MM.1S (cell line): ENCODE data around the gene OR52E5.

Experiments used
- DNase-seq: peaks from one replicate; pipeline ENCODE4 v3.0.0-alpha.2; 2015
- H2AFZ ChIP-seq: fragments of 300-600 bp; sonication (generic); 2 replicates; pipeline ENCODE4 v1.6.0; 2016; ENCODE audit warnings: antibody characterized with exemption, low read length
- H3F3A ChIP-seq: fragments of 300-600 bp; sonication (generic); 2 replicates; pipeline ENCODE4 v1.6.1; 2016; ENCODE audit warnings: mild to moderate bottlenecking, antibody characterized with exemption, low read length, moderate library complexity, mixed read lengths; ENCODE audit not compliant: insufficient read depth
- H3K27ac ChIP-seq: fragments of 300-600 bp; sonication (generic); 2 replicates; pipeline ENCODE4 v1.5.1; 2016; ENCODE audit warnings: mild to moderate bottlenecking, low read length
- H3K27me3 ChIP-seq: fragments of 300-600 bp; sonication (generic); replicated peaks from 2 replicates; pipeline ENCODE4 v1.6.0; 2016; ENCODE audit warnings: low read length; ENCODE audit not compliant: insufficient read depth
- H3K36me3 ChIP-seq: fragments of 300-600 bp; sonication (generic); replicated peaks from 2 replicates; pipeline ENCODE4 v1.6.1; 2016; ENCODE audit warnings: mild to moderate bottlenecking, low read length, mixed read lengths; ENCODE audit not compliant: insufficient read depth
- H3K4me1 ChIP-seq: fragments of 300-600 bp; sonication (generic); 2 replicates; pipeline ENCODE4 v1.6.1; 2016; ENCODE audit warnings: low read length, mixed read lengths
- H3K4me2 ChIP-seq: fragments of 300-600 bp; sonication (generic); 2 replicates; pipeline ENCODE4 v1.6.0; 2016; ENCODE audit warnings: low read depth, low read length
- H3K4me3 ChIP-seq: fragments of 300-600 bp; sonication (generic); 2 replicates; pipeline ENCODE4 v1.5.1; 2016; ENCODE audit warnings: low read length, mixed read lengths
- H3K79me2 ChIP-seq: fragments of 300-600 bp; sonication (generic); 2 replicates; pipeline ENCODE4 v1.6.1; 2016; ENCODE audit warnings: mixed run types, low read length, mixed read lengths
- H3K9ac ChIP-seq: fragments of 300-600 bp; sonication (generic); 2 replicates; pipeline ENCODE4 v1.6.1; 2016; ENCODE audit warnings: low read length, mixed read lengths
- H3K9me2 ChIP-seq: fragments of 300-600 bp; sonication (generic); replicated peaks from 2 replicates; pipeline ENCODE4 v1.6.1; 2016; ENCODE audit warnings: mild to moderate bottlenecking, low read length, mixed read lengths; ENCODE audit not compliant: insufficient read depth
- H3K9me3 ChIP-seq: fragments of 300-600 bp; sonication (generic); replicated peaks from 2 replicates; pipeline ENCODE4 v1.6.1; 2016; ENCODE audit warnings: mild to moderate bottlenecking, low read length, mixed read lengths; ENCODE audit not compliant: insufficient read depth
- H4K20me1 ChIP-seq: fragments of 300-600 bp; sonication (generic); 2 replicates; pipeline ENCODE4 v1.6.1; 2016; ENCODE audit warnings: mild to moderate bottlenecking, low read length, moderate library complexity, mixed read lengths; ENCODE audit not compliant: insufficient read depth
- CTCF ChIP-seq: fragments of 300-600 bp; sonication (generic); IDR thresholded peaks from 2 replicates; pipeline ENCODE4 v1.5.1; 2016; ENCODE audit warnings: antibody characterized with exemption, low read length, mixed read lengths
- EZH2 ChIP-seq: fragments of 300-600 bp; sonication (generic); optimal IDR thresholded peaks from 2 replicates; pipeline ENCODE3; 2017; ENCODE audit warnings: low read depth, mild to moderate bottlenecking, antibody characterized with exemption, low read length, mixed read lengths
- EZH2phosphoT487 ChIP-seq: fragments of 300-600 bp; sonication (generic); IDR thresholded peaks from 2 replicates; pipeline ENCODE4 v1.6.1; 2018; ENCODE audit warnings: antibody characterized with exemption, low read length

OR52E5 gene

GRCh38 chr11:5899534-5899933 lies 6.5 kb downstream of the OR52E5 start:
- Histone ChIP-seq H3K9ac (no peak overlapping the region), H3K9me3 (no peaks in the 10 kb centered on the region), H3K4me3 (no peak overlapping the region), H3K4me1 (no peaks in the 10 kb centered on the region), H2AFZ (no peak overlapping the region), H3K27ac (no peak overlapping the region), H3K4me2 (no peak overlapping the region), H3K9me2 (no peaks in the 10 kb centered on the region), H3K79me2 (no peaks in the 10 kb centered on the region), H3F3A (no peaks in the 10 kb centered on the region), H4K20me1 (no peaks in the 10 kb centered on the region), H3K27me3 (no peaks in the 10 kb centered on the region), H3K36me3 (no peaks in the 10 kb centered on the region)
- TF ChIP-seq CTCF (no peak), EZH2 (no peak), EZH2phosphoT487 (no peak)
- no peak for DNase-seq

DNA sequence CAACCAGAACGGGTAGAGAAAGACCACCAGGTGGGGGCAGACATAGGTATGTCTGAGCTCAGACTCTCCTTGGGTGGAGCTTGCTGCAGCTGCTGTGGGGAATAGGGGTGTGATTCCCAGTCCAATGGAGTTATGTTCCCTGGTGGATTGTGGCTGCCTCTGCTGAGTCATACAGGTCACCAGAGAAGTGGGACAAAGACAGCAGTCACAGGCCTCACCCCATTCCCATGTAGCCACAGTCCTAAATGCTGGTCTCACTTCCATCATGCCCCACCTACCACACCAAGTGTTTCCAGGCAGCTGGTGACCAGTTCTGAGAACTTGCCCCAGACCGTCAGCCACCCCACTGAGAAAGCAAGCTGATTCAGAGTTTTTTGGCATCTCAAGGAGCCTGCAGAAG lies 17.5 kb downstream of the OR52E5 start:
- Histone ChIP-seq H3K9me3 (no peaks in the 10 kb centered on the region), H4K20me1 (no peaks in the 10 kb centered on the region), H3K36me3 (no peaks in the 10 kb centered on the region), H3K4me2 (no peak overlapping the region), H3F3A (no peaks in the 10 kb centered on the region), H3K27me3 (no peaks in the 10 kb centered on the region), H3K4me3 (no peak overlapping the region), H3K9ac (no peak overlapping the region), H3K9me2 (no peaks in the 10 kb centered on the region), H3K4me1 (no peaks in the 10 kb centered on the region), H2AFZ (no peak overlapping the region), H3K79me2 (no peaks in the 10 kb centered on the region), H3K27ac (no peak overlapping the region)
- DNase-seq = no peak
- TF ChIP-seq EZH2phosphoT487 = no peak
- no peak for TF ChIP-seq CTCF
- TF ChIP-seq EZH2 = no peak

GRCh38 chr11:5922749-5923426 lies 29.9 kb downstream of the OR52E5 start:
- H3K79me2 ChIP-seq = no peaks in the 10 kb centered on the region
- no peak overlapping the region for H3K4me3 ChIP-seq
- no peak overlapping the region for H2AFZ ChIP-seq
- H3K9ac ChIP-seq = no peak overlapping the region
- no peaks in the 10 kb centered on the region for H4K20me1 ChIP-seq
- H3K9me2 ChIP-seq = no peaks in the 10 kb centered on the region
- no peak for DNase-seq
- no peak overlapping the region for H3K4me2 ChIP-seq
- no peaks in the 10 kb centered on the region for H3K27me3 ChIP-seq
- no peak for TF ChIP-seq EZH2
- no peak for TF ChIP-seq CTCF
- no peak for TF ChIP-seq EZH2phosphoT487
- H3F3A ChIP-seq = no peaks in the 10 kb centered on the region
- H3K27ac ChIP-seq = no peak overlapping the region
- no peaks in the 10 kb centered on the region for H3K36me3 ChIP-seq
- H3K9me3 ChIP-seq = no peaks in the 10 kb centered on the region
- H3K4me1 ChIP-seq = no peaks in the 10 kb centered on the region
